SK-N-MC (cell line): Measurements from ENCODE around the gene ABCG2.

ENCODE experiments used
- EZH2 ChIP-seq: fragments of 200-600 bp; sonication (generic); IDR thresholded peaks from one replicate; pipeline ENCODE4 v1.6.1; 2017; ENCODE audit warnings: antibody characterized with exemption
- POLR2AphosphoS5 ChIP-seq: IDR thresholded peaks from 2 replicates; pipeline ENCODE4 v1.6.1; 2012; ENCODE audit warnings: mild to moderate bottlenecking, low read depth, low read length, borderline replicate concordance

DNA sequence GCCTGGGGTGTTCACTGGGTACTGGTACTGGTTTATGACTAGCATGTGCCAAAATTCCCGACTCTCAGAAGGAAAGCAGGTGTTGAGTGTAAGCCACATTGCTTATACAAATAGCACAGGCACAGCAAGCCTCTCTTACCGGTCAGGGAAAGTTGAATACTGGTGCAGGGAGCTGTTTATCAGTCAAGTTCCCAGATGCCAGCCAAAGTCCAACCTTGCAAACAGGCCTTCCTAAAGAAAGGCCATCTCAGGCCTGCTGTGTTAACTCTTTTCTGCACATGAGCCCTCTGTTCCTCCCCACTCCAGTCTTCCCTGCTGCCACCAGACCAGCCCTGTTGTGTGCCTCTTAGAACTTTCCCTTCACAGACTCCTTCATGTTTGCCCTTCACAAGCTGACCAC, 116.8 kb downstream of the ABCG2 start:
- TF ChIP-seq POLR2AphosphoS5 (no peak), EZH2 (no peak)
